Esophagus muscularis mucosa (tissue), 4 donors: ENCODE data around the gene FKBP14.

ENCODE experiments used
- CTCF ChIP-seq, 3 experiments: fragments of 200-600 bp in 2 of 3; fragments of 450-650 bp in 1 of 3; sonication (generic) in 2 of 3; IDR thresholded peaks; one replicate each; pipeline ENCODE4 v1.5.1; 2017 to 2019; ENCODE audit warnings: antibody characterized with exemption in 3 of 3, mild to moderate bottlenecking in 2 of 3, moderate library complexity in 1 of 3
- EP300 ChIP-seq: sonication (generic); formaldehyde crosslinking; IDR thresholded peaks from one replicate; pipeline ENCODE4 v1.6.1; 2017; ENCODE audit warnings: antibody characterized with exemption
- POLR2A ChIP-seq: fragments of 450-650 bp; IDR thresholded peaks from one replicate; pipeline ENCODE4 v1.6.1; 2017; ENCODE audit warnings: antibody characterized with exemption, moderate library complexity, mild to moderate bottlenecking, low read depth
- POLR2AphosphoS5 ChIP-seq, 2 donors: sonication (generic); formaldehyde crosslinking; IDR thresholded peaks; one replicate each; pipeline ENCODE4 v1.6.1; 2017; ENCODE audit warnings: antibody characterized with exemption in 2 of 2

DNA sequence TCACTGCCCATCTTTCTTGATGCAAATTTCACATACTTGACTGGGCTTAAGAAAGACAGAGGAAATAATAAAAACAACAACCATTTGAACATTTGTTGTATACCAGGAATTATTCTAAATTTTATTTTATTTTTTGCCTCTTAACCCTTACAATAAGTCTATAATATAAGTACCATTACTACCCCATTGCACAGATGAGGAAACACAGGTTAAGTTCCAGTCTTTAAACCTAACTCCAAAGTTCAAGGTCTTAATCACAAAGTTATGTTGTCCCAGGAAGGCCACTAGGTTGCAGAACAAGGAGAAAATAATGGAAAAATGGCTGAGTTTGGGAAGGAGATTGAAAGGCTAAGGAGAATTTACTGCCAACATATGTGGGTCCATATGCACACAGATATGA lies 3.5 kb downstream of the FKBP14 start:
- TF ChIP-seq CTCF (IDR thresholded peaks at IDR 0.05): no peak
- no peak for TF ChIP-seq EP300
- no peak for TF ChIP-seq POLR2A
- TF ChIP-seq POLR2AphosphoS5 (IDR thresholded peaks at IDR 0.05): no peak
